HCT116 (cell line): ENCODE data around the gene CD72.

Source experiments
- CTCF ChIP-seq, 3 experiments: fragments of 200-600 bp in 1 of 3; sonication (generic) in 1 of 3; IDR thresholded peaks in 2 of 3; conservative IDR thresholded peaks in 1 of 3; 2 replicates each; pipeline ENCODE4 v1.5.1; 2012 to 2017; ENCODE audit warnings: low read depth in 2 of 3, low read length in 2 of 3, antibody characterized with exemption in 1 of 3, borderline replicate concordance in 1 of 3, control low read depth in 1 of 3, mild to moderate bottlenecking in 1 of 3, mixed read lengths in 1 of 3, mixed run types in 1 of 3, moderate library complexity in 1 of 3; ENCODE audit not compliant: insufficient read depth in 1 of 3
- ELF1 ChIP-seq: IDR thresholded peaks from 2 replicates; pipeline ENCODE4 v1.6.1; 2012; ENCODE audit warnings: low read depth, borderline replicate concordance
- EZH2 ChIP-seq: fragments of 200-600 bp; sonication (generic); IDR thresholded peaks from 2 replicates; pipeline ENCODE4 v1.6.1; 2017; ENCODE audit warnings: antibody characterized with exemption, mixed run types
- JUND ChIP-seq: IDR thresholded peaks from 2 replicates; pipeline ENCODE4 v1.6.1; 2012
- MAX ChIP-seq: IDR thresholded peaks from 2 replicates; pipeline ENCODE4 v1.6.1; 2012
- POLR2A ChIP-seq: IDR thresholded peaks from 2 replicates; pipeline ENCODE4 v1.7.0; 2011; ENCODE audit warnings: borderline replicate concordance; ENCODE audit not compliant: insufficient read depth, insufficient read length; ENCODE audit errors: extremely low read depth

GRCh38 chr9:35658968-35659220, 40.7 kb upstream of the CD72 start:
- TF ChIP-seq POLR2A (no peak), CTCF (IDR thresholded peaks at IDR 0.05 in 2 of 3, conservative IDR thresholded peaks at IDR 0.05 in 1 of 3; ENCODE audit: borderline replicate concordance in 1 of 3, insufficient read depth in 1 of 3, low read depth in 2 of 3, low read length in 2 of 3) (no peak), EZH2 (no peak), MAX (no peak), JUND (no peak), ELF1 (no peak)
